Stomach (tissue), 4 donors: ENCODE measurements around the gene EEF1B2.

ENCODE experiments used
- POLR2AphosphoS5 ChIP-seq, 3 donors: sonication (generic); formaldehyde crosslinking; IDR thresholded peaks; one replicate each; pipeline ENCODE4 v1.6.1; 2016; ENCODE audit warnings: antibody characterized with exemption in 3 of 3
- TF ChIP-seq, protein P1 (sequence below), 7 experiments: fragments of 450-650 bp in 4 of 7; fragments of 200-600 bp in 3 of 7; sonication (generic) in 3 of 7; IDR thresholded peaks; one replicate each; pipeline ENCODE4 v1.5.1; 2016 to 2019; ENCODE audit warnings: antibody characterized with exemption in 7 of 7, control low read depth in 2 of 7, mild to moderate bottlenecking in 1 of 7

GRCh38 chr2:206154197-206154596 is 5.5 kb upstream of the EEF1B2 start:
- TF ChIP-seq POLR2AphosphoS5 (IDR thresholded peaks at IDR 0.05), result no peak
- TF ChIP-seq, protein P1, sequence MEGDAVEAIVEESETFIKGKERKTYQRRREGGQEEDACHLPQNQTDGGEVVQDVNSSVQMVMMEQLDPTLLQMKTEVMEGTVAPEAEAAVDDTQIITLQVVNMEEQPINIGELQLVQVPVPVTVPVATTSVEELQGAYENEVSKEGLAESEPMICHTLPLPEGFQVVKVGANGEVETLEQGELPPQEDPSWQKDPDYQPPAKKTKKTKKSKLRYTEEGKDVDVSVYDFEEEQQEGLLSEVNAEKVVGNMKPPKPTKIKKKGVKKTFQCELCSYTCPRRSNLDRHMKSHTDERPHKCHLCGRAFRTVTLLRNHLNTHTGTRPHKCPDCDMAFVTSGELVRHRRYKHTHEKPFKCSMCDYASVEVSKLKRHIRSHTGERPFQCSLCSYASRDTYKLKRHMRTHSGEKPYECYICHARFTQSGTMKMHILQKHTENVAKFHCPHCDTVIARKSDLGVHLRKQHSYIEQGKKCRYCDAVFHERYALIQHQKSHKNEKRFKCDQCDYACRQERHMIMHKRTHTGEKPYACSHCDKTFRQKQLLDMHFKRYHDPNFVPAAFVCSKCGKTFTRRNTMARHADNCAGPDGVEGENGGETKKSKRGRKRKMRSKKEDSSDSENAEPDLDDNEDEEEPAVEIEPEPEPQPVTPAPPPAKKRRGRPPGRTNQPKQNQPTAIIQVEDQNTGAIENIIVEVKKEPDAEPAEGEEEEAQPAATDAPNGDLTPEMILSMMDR (IDR thresholded peaks at IDR 0.05), result no peak
